HepG2 (cell line): ENCODE results near the gene KCNMA1.

ENCODE experiments used
- CREM ChIP-seq, 2 experiments: sonication (generic) in 1 of 2; formaldehyde crosslinking in 1 of 2; IDR thresholded peaks; 2 replicates each; pipeline versions ENCODE4 v1.4.0 to v1.6.1; 2016 to 2020; ENCODE audit warnings: antibody characterized with exemption in 1 of 2, mild to moderate bottlenecking in 1 of 2, missing genetic modification reagents in 1 of 2
- GTF3A ChIP-seq: sonication (generic); formaldehyde crosslinking; conservative IDR thresholded peaks from 2 replicates; pipeline ENCODE4 v1.4.0; 2020; ENCODE audit warnings: mild to moderate bottlenecking, missing genetic modification reagents
- JUND ChIP-seq: sonication (generic); formaldehyde crosslinking; IDR thresholded peaks from 2 replicates; pipeline ENCODE4 v1.8.0; 2022; ENCODE audit warnings: mild to moderate bottlenecking, missing genetic modification reagents
- NR2C2 ChIP-seq: sonication (generic); formaldehyde crosslinking; IDR thresholded peaks from 2 replicates; pipeline ENCODE4 v1.4.0; 2020; ENCODE audit warnings: missing genetic modification reagents, mild to moderate bottlenecking, moderate library complexity, borderline replicate concordance
- SMC3 ChIP-seq: IDR thresholded peaks from 2 replicates; pipeline ENCODE4 v1.6.1; 2011; ENCODE audit warnings: low read length, improper control_type of control experiment
- TAF1 ChIP-seq: sonication (generic); formaldehyde crosslinking; IDR thresholded peaks from 2 replicates; pipeline ENCODE4 v1.4.0; 2020; ENCODE audit warnings: missing genetic modification reagents
- TF ChIP-seq, protein P1 (sequence below): sonication (generic); formaldehyde crosslinking; IDR thresholded peaks from 2 replicates; pipeline ENCODE4 v1.4.0; 2020; ENCODE audit warnings: missing genetic modification reagents
- TF ChIP-seq, protein P2 (sequence below): sonication (generic); formaldehyde crosslinking; IDR thresholded peaks from 2 replicates; pipeline ENCODE4 v1.5.0; 2020; ENCODE audit warnings: mild to moderate bottlenecking, missing genetic modification reagents, moderate library complexity
- TF ChIP-seq, protein P3 (sequence below): sonication (generic); formaldehyde crosslinking; IDR thresholded peaks from 2 replicates; pipeline ENCODE4 v1.5.0; 2020; ENCODE audit warnings: missing genetic modification reagents, mild to moderate bottlenecking, borderline replicate concordance

DNA sequence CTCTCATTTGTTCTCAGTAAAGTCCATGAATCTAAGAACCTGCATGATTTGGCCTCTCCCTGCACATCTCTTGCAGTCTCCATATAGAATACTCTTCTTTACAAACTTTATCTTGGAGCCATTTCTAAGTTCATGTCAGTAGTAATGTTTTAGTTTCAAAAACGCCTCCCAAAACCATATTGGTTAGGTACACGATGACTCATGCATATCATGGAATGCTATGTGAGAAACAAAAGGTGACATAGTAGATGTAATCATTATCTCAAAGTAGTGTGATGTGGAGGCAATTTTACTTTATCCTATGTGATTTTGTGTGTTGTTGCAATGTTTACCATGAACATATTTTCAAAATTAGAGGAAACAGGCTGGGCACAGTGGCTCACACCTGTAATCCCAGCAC, 520.7 kb downstream of the KCNMA1 start:
- TF ChIP-seq TAF1 (CRISPR knock-in tag) (no peak), CREM (IDR thresholded peaks at IDR 0.05) (no peak), CREM (CRISPR knock-in tag; IDR thresholded peaks at IDR 0.05) (no peak), NR2C2 (CRISPR knock-in tag) (no peak), GTF3A (CRISPR knock-in tag) (no peak), JUND (CRISPR knock-in tag) (no peak), SMC3 (no peak)
- TF ChIP-seq, protein P1, sequence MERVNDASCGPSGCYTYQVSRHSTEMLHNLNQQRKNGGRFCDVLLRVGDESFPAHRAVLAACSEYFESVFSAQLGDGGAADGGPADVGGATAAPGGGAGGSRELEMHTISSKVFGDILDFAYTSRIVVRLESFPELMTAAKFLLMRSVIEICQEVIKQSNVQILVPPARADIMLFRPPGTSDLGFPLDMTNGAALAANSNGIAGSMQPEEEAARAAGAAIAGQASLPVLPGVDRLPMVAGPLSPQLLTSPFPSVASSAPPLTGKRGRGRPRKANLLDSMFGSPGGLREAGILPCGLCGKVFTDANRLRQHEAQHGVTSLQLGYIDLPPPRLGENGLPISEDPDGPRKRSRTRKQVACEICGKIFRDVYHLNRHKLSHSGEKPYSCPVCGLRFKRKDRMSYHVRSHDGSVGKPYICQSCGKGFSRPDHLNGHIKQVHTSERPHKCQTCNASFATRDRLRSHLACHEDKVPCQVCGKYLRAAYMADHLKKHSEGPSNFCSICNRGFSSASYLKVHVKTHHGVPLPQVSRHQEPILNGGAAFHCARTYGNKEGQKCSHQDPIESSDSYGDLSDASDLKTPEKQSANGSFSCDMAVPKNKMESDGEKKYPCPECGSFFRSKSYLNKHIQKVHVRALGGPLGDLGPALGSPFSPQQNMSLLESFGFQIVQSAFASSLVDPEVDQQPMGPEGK, result no peak
- TF ChIP-seq, protein P2, sequence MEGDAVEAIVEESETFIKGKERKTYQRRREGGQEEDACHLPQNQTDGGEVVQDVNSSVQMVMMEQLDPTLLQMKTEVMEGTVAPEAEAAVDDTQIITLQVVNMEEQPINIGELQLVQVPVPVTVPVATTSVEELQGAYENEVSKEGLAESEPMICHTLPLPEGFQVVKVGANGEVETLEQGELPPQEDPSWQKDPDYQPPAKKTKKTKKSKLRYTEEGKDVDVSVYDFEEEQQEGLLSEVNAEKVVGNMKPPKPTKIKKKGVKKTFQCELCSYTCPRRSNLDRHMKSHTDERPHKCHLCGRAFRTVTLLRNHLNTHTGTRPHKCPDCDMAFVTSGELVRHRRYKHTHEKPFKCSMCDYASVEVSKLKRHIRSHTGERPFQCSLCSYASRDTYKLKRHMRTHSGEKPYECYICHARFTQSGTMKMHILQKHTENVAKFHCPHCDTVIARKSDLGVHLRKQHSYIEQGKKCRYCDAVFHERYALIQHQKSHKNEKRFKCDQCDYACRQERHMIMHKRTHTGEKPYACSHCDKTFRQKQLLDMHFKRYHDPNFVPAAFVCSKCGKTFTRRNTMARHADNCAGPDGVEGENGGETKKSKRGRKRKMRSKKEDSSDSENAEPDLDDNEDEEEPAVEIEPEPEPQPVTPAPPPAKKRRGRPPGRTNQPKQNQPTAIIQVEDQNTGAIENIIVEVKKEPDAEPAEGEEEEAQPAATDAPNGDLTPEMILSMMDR (CRISPR knock-in tag), result no peak
- TF ChIP-seq, protein P3, sequence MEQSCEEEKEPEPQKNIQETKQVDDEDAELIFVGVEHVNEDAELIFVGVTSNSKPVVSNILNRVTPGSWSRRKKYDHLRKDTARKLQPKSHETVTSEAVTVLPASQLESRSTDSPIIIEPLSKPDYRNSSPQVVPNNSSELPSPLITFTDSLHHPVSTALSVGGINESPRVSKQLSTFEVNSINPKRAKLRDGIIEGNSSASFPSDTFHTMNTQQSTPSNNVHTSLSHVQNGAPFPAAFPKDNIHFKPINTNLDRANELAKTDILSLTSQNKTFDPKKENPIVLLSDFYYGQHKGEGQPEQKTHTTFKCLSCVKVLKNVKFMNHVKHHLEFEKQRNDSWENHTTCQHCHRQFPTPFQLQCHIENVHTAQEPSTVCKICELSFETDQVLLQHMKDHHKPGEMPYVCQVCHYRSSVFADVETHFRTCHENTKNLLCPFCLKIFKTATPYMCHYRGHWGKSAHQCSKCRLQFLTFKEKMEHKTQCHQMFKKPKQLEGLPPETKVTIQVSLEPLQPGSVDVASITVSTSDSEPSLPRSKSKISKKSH (CRISPR knock-in tag), result no peak
